Lung microvascular endothelial cell (primary cell): ENCODE results near the gene MAPKAPK3. TPM values are rescaled to one million over a fixed set of nuclear protein-coding genes. Genes with fewer than 3 reads are reported as not detected.
"Not testable (repeated sequence)": the region's sequence is repeated elsewhere in the genome, so short reads cannot be mapped to it uniquely, and the experiment has no call there.

Source experiments
- DNase-seq, 2 donors: peaks; one replicate each; pipeline versions ENCODE4 v3.0.0 to v3.0.0-alpha.2; 2010; ENCODE audit warnings: low read depth in 2 of 2
- total RNA-seq: library from RNA; depleted of rRNA; stranded (reverse); fragments of >200 nt; gene quantifications from 2 replicates; pipeline ENCODE4 v1.2.1, GENCODE V29; 2014

The MAPKAPK3 gene
- total RNA-seq, 1 donor from 2014 or later: 2.6 TPM

DNA sequence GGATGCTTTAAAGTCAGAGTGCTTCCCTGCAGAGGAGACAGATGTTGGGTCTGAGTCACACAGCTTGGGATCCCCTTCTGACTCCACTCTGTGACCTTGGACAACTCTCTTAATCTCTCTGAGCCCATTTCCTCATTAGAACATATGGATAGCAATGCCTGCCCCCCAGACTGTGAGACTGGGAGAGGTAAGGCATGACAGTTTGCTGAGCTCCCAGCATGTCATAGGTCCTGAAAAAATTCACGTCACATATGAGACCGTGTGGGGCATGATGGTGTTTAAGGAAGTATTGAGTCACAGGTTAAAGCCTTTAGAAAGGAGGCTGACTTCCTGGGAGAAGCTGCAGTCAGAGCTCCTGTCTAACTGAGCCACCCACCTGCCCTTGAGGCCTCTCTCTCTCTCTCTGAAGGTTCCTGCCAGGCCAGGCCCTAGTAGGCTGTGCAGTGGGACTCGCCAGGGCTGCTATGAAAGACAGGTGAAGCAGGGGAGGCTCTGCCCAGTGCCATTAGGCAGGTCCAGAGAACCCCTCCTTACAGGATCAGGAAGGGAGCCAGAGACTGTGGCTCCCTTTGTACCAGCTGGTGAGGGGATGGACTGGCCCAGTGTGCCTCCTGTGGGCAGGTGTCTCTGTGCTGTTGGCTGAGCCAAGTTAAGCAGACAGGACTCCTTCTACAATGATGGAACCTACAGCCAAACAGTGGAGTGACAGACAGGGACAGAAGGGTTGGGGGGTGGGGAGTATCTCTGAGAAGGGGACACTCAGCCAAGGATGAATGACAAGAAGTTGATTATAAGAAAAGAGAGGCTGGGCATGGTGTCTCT, 38.3 kb downstream of the MAPKAPK3 start:
- DNase-seq: no peak

DNA sequence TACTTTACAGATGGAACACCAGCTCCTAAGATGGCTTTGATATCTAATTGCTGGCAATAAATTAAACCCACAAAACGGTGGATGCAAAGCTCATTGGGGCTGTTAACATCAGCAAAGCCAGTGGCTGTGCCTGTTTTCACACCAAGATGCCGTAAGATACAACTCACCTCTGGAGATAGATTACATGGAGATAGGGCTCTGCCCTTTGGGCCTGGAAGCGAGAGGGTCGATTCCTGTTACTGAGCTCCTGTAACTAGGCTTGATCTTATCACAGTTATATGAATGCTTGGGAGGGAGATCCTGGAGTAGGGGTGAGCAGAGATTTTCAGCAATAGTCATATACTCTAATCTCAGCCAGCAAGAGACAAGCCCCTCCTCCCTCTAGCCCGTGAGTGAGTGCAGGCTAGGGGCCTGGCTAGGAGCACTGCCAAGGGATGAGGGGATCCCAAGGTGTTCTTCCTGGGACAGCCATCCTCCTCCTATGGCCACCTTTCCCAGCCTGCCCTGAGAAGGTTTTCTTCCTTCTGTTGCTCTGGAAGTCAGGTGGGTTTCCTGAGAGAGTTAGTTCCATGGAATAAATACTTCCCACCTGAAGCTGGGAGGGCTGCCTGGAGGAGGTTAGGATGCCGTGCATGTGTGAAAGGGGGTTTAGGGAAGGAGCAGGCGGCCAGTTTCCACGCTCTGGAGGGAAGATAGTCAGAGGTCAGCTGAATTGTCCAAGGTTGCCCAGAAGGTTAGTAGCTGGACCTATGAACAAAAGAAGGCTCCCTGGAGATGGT, 39.7 kb downstream of the MAPKAPK3 start:
- DNase-seq: no peak

DNA sequence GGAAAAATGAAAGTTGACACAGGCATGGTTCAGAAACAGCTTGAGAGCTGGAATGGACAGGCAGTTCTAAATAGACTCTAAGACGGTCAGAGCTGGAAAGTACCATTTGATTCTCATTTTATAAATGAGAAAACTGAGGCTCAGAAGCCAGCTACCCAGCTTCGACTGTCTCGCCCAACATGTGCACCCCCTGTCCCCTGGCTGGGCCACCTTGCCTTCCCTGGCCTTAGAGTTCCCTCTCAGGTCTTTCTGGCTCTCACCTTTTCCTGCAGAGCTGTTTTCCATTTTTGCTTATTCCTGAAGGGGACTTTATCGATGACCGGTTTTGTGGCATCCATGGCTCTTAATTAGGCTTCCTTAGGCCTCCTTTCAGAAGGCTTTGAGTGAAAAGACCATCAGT, 40.5 kb downstream of the MAPKAPK3 start:
- no peak for DNase-seq

DNA sequence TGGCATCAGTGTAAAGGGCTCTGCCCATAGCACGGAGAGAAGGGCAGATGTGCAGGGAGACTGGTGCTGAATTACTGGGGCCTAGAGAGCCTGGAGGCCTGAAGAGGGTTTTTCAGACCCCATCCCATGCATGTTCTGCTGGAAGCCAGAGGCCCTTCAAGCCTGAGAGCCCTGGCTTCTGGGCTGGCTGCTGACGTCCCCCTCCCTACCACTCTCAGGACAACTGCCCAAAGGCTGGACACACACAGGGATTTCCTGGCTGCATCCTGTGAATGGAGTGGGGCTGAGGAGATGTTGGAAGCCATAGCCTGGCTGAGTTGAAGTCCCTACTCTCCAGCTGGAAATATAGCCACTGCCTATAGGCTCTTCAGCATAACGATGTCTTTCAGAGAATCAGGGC, 40.9 kb downstream of the MAPKAPK3 start:
- no peak for DNase-seq

DNA sequence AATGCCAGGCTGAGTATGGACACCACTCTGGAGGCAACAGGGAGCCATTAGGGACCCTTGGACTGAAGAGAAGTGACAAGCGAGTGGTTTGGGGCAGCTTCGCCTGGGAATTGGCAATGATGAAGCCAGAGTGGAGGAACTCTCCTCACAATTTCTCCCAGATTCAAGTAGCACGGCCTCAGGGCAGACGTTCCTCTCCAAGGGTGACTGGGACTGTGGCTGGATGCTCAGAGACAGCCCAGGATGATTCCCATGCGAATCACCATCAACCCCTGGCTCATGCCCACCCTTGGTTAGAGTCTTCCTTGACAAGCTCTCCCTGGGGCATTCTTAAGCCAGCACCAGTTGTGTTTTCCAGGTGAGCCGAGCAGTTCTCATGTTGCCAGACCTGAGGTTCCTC, 41.5 kb downstream of the MAPKAPK3 start:
- no peak for DNase-seq

DNA sequence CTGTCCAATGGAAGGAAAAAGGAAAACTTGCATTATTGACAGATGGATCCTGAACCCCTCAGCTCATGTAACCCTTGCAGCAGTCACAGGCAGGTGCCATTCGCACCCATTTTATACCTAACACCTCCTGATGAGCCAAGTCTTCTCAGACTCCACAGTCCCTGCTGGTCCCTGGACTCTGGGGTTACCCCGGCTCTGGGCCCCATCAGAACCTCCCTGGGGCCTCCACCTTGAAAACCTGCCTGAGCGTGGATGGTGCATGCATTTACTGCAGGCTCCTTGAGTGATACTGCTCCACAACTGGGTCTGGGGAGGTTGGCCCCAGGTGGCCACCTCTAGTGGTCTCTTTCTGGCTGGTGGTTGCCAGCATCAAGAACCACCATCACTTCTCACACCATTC, 41.9 kb downstream of the MAPKAPK3 start:
- no peak for DNase-seq

DNA sequence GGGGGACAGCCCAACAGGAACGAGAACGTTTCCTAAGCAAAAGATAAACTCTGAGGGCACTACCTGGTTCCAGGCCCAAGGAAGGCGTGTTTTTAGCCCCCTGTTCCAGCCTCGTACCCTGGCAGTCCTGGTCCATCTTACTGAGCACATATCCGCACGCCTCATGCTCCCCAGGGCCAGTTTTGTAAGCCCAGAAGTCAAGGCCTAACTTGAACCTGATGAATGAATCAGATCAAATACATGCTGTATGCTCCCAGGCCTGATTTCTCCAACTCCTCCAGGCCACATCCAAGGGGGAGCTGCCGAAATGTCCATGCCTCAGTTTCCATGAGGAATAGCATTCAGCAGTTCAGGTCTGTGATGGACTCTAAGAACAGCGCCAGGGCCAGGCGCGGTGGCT, 43.4 kb downstream of the MAPKAPK3 start:
- no peak for DNase-seq

DNA sequence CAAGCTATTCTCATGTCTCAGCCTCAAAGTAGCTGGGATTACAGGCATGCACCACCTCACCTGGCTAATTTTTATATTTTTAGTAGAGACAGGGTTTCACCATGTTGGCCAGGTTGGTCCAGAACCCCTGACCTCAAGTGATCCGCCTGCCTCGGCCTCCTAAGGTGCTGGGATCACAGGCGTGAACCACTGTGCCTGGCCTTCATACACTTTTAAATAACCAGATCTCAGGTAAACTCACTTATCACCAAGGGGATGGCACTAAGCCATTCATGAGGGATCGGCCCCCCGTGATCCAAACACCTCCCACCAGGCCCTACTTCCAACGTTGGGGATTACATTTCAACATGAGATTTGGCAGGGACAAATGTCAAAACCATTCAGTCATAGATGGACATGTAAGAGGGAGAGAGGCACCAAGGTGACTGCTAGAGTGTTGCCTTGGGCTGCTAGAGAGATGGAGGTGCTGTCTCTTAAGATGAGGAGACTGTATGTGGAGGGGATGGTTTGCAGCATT, 44.4 kb downstream of the MAPKAPK3 start:
- DNase-seq: no peak

DNA sequence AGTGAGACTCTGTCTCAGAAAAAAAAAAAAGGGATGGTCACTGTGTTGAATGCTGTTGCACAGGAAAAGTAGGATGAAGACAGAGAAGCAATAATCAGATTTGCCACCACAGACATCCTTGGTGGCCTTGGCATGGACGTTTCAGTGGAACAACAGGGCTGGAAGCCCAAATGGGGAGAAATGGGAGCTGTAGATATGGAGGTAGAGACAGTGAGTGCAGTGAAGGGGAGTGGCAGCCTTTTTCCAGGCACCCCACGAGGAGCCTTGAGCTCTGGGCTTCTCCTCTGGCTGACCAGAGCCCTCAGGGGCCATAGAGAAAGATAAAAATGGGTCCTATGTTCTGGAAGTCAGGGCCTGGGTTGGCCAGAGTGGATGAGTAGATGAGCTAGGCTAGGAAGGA, 45.5 kb downstream of the MAPKAPK3 start:
- no peak for DNase-seq

DNA sequence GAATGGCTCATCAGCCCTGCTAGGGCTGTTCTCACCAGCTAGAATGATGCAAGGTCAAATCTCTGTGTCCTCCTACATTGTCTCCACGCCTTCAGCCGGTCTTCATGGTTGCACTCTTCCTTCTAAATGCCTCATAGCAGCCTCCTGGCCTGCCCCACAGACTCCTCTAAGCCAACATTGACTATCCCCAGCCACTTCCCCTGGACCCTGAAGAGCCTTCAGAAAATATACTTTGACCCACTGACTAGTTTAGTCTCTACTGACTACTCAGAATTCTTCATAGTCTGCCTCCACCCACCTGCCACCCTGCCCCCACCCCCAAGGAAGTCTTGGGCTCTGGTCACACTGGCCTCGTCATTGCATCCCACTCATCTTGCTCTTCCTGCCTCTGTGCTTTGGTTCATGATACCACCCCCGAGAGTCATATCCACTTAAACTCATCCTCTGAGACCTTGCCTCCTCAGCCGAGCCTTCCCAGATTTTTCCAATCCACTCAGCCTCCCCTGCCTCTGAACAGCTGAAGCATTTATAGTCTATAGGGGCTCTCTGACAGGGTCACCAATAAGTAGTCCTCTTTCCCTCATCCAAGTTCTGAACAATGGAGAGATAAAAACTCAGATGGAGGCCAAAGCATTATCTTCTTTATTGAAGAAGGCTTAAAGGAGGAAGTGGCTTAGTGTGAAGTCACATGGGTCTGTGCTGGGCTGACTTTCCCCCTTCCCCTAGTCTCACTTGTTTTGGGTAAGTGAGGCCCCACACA, 48.3 kb downstream of the MAPKAPK3 start:
- DNase-seq: no peak

DNA sequence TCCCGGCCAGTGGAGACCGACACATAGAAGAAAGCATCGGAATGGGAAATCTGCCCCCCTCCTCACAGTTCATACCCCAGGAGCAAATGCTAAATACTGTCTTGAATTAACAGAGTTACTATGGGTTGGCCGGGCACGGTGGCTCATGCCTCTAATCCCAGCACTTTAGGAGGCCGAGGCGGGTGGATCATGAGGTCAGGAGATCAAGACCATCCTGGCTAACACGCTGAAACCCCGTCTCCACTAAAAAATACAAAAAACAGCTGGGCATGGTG, 48.8 kb downstream of the MAPKAPK3 start:
- not testable (repeated sequence) for DNase-seq

DNA sequence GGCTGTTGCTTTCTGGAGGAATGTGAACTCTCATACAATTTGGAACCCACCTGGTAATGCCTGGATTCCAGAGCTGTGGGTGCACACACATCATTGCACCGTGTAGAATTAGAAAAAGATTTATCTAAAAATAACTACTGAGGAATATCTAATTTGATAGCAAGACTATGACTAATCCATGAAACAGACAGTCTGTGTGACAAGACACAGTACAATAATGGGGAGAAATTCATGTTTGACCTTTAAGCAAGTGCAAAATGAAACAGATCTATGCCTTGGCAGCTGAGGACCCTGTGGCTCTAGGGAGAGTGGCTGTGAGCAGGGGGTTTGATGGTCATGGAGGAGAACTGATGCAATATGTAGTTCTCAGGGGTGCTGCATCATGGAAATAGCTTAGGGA, 49.9 kb downstream of the MAPKAPK3 start:
- DNase-seq: no peak

DNA sequence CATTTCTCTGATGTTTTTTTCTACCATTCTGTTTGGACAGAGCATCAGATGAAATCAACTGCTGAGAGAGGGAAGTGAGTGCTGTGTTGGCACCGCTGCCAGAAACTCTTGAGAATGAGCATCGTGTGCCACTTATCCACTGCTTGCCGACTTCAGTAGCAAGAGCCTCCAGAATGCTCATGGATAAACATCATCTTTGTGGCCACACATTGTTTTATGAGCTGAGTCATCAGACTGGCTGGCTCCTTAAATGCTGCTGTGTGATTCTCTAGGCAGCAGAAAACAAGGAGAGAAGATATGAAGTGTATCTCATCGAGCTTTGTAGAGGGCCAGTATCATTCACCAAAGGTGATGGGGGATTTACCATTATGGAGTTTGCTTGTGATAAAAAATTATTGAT, 54.4 kb downstream of the MAPKAPK3 start:
- DNase-seq: peak in 1 of 2 donors; percentile 65

DNA sequence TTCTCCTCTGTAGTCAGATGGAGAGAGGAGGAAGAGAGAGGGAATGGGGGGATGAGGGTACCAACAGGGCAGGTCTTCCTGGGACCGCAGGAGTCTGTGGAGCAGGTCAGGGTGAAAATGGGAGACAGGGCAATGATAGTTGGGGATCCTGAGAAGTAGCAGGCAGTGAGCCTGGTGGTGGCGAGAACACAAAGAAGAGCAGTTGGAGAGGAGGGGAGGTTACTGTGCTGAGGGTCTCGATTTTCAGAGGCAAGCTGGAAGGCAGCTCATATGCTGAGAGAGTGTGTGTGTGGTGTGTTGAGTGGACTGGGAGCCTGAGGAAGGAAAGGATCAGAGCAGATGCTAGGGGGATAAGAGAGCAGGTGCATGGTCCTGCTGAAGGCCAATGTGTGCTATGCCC, 55.7 kb downstream of the MAPKAPK3 start:
- DNase-seq: no peak

DNA sequence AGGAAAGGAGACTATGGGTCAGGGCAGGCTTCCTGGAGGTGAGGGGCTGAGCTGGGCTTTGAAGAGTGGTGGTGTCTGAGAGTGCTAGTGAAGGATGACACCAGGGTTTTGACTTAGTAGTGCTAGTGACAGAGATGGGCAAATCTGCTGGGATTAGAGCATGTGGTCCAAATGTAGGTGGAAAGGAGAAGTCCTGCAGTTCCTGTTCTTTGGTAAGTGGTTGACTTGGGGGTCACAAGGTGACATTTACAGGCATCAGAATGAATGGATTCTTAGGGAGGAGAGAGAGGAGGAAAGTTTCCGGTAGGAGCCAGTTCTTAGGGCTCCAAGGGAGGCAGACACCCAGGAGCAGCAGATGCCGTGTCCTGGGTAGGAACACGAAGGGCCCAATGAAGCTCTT, 57.0 kb downstream of the MAPKAPK3 start:
- DNase-seq: no peak

DNA sequence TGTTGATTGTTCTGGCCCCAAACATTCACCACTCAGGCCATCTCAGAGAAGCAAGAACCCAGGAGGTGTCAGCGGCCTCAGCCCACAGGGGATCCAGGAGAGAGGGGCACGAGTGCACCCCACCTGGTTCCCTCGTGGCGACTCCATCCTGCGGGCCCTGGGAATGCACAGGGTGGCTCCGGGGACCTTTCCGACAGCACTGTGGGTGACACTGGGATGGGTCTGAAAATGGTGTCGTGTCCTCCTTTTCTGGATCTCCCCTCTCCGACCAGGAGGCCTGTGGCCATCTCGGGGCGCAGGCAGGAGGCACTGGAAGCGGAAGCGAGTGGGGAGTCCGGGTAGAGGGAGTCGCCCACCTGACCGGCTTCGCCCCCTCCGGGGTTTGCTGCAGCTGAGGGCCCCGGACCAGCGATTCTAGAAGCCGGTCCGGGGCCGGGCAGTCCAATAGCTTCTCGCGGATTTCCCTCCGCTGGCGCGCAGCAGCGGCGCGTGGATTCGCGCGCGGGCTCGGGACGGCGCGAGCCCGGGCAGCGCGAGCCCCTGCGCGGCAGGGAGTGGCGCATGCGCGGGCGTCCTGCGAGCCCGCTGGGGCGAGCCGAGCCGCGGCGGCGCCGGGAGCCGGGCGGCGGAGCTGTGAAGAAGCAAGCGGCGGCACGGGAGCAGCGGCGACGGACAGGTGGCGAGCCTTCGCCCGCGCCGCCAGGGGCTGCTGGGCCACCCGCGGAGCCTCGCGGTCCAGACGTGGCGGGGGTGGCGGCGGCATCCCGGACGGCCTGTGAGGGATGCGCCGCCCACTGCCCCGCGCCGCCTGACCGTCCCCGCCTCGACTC, 57.6 kb downstream of the MAPKAPK3 start, which contains the start of gene DOCK3:
Gene DOCK3 (plus strand): TSS at position 579 of the 830 bp plus-strand sequence. CDS start 337 bp downstream, outside the sequence.
- peak; percentile 45 to 67 for DNase-seq

DNA sequence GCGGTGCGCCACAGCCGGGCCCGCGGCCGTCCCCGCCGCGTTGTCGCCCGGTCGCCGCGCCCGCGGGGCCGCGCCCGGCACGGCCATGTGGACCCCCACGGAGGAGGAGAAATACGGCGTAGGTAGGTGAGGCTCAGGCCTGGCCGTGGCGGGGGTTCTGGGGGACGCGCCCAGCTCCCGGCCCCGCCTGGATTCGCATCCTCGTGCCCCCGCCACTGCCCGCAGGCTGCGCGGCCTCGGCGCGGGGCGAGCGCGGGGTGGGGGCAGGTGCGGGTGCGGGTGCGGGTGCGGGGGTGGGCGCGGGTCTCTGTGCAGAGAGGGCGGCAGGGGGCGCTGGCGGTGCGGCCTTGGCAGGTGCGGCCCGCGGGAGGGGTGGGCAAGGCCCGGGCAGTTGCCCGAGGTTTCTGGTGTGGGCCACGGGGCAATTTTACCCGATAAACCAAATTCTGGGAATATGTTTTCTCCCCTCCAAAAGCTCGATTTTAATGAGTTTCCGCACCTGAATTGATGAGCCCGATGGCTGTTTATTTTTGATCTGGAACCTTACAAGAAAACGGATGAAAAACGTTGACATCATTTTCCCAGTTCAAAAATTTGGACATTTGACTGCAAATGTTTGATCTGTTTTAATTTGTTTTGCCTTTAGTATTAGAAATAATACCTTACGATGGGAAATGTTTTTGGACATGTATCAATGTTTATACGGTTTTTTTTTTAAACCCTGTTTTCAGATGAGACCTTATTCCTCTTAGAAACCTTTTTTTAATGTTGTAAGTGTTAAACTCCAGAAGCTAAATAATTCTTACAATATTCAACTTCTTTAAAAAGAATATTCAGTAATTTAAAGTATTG, 58.5 kb downstream of the MAPKAPK3 start:
- peak in 1 of 2 donors; percentile 36 for DNase-seq

DNA sequence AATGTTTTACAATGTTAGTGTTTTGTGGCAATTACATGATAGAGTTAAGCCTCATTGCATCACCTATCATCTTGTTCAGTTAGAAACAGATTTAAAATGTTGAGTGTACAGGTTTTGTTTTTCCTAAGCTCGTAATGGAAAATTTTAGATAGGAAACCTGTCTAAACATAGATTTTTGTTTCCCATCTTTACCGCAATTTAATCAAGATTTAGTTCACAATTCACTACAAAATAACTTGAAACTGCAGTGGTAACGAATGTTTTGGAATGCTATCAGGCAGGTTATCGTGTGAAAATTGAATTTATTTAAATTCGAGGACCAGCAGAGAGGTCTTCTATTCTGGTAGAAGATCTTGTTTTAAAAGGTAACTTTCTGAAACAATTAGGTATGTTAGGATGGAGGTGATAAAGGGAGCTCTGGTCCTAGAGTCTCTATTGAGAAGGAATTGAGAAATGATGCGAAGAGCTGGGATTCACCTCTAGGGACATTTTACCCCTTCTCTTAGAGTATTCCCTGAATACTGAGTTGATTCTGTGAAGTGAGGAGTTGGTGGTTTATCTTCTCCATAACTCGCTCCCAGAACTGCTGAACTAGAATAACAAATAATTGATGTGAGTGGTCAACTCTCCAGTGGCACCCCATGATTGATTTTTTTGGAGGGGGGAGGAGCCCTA, 59.2 kb downstream of the MAPKAPK3 start:
- no peak for DNase-seq

DNA sequence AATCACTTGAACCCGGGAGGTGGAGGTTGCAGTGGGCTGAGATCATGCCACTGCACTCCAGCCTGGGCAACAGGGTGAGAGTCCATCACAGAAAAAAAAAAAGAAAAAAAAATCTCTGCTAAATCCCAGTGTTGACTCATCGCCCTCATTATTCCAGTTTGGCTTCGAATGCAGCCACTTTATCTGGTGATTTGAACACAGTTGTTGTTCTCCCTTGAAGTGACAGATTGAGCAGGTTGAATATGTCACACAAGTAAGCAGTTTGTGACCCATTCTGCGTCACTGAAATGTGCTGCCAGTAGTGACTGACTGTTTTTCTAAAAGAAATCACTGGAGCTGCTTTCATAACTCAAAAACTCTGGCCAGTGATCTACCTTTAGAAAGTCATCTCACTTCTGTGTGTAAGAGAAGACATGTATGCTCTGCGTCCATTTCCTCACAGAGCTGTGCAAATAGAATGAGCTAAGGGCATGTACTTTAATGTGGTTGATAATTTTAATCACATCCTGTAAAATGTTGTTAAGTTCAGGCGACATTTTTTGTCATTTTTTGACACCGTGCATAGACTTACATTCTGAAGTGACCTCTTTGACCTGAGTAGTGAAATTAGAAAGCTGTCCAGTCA, 70.3 kb downstream of the MAPKAPK3 start:
- no peak for DNase-seq
